Small intestine (tissue), 7 donors: ENCODE results near the gene DOCK2. TPM values are rescaled to one million over a fixed set of nuclear protein-coding genes. Genes with fewer than 3 reads are reported as not detected.

ENCODE experiments used
- DNase-seq, 2 donors: peaks; one replicate each; pipeline versions ENCODE4 v3.0.0 to v3.0.0-alpha.2; 2013
- FAIRE-seq: peaks from 2 replicates; lab custom pipeline; 2012; peaks lifted over from hg19 to GRCh38; lab: Jason Lieb, UNC
- H3K27ac ChIP-seq, 3 donors: one replicate each; pipeline ENCODE4 v1.5.1; 2013; ENCODE audit warnings: low read length in 2 of 3, mild to moderate bottlenecking in 2 of 3, control low read depth in 1 of 3, inconsistent platforms in 1 of 3, low read depth in 1 of 3, moderate library complexity in 1 of 3
- H3K27me3 ChIP-seq, 3 donors: one replicate each; pipeline ENCODE4 v1.6.1; 2013; ENCODE audit warnings: low read length in 3 of 3, inconsistent platforms in 1 of 3; ENCODE audit not compliant: control insufficient read depth in 3 of 3, insufficient read depth in 3 of 3
- H3K36me3 ChIP-seq, 3 donors: one replicate each; pipeline ENCODE4 v1.6.1; 2013; ENCODE audit warnings: low read length in 3 of 3, inconsistent platforms in 1 of 3, low read depth in 1 of 3, mild to moderate bottlenecking in 1 of 3, moderate library complexity in 1 of 3; ENCODE audit not compliant: control insufficient read depth in 3 of 3, insufficient read depth in 2 of 3
- H3K4me1 ChIP-seq, 3 donors: one replicate each; pipeline ENCODE4 v1.6.1; 2013; ENCODE audit warnings: low read length in 2 of 3, inconsistent platforms in 1 of 3, low read depth in 1 of 3, mild to moderate bottlenecking in 1 of 3, moderate library complexity in 1 of 3; ENCODE audit not compliant: control insufficient read depth in 3 of 3, insufficient read depth in 2 of 3
- H3K4me3 ChIP-seq, 3 donors: one replicate each; pipeline ENCODE4 v1.5.1; 2013; ENCODE audit warnings: low read length in 3 of 3, control low read depth in 1 of 3, inconsistent platforms in 1 of 3, low read depth in 1 of 3, mild to moderate bottlenecking in 1 of 3, moderate library complexity in 1 of 3
- H3K9me3 ChIP-seq, 2 donors: one replicate each; pipeline ENCODE4 v1.6.1; 2013; ENCODE audit warnings: low read depth in 1 of 2, low read length in 1 of 2; ENCODE audit not compliant: control insufficient read depth in 2 of 2, insufficient read depth in 1 of 2
- WGBS, 3 donors: extraction: QIAGEN DNeasy Blood & Tissue Kit; methylation state at CpG; one replicate each; pipeline ENCODE4 v1.1.7; 2013; 5-methylcytosine and 5-hydroxymethylcytosine counted together
- polyA plus RNA-seq, 4 donors: library from polyadenylated mRNA; stranded (reverse) in 3 of 4; unstranded in 1 of 4; fragments of 200-250 nt in 3 of 4; fragments of 120-200 nt in 1 of 4; gene quantifications; one replicate each; pipeline versions ENCODE4 v1.2.1 to v1.2.3, GENCODE V29; 2013
- donor health status: healthy with polysubstance abuse.
- donor health status: control.
- donor health status: control.
- donor health status: Bipolar disorder and iron deficiency.
- donor health status: healthy.

Gene DOCK2
- polyA plus RNA-seq, 4 donors, result 1.3 to 5.9 (median 3.0) TPM

GRCh38 chr5:169810524-169810923 lies 173.4 kb downstream of the DOCK2 start:
- Histone ChIP-seq H3K27ac (no peak overlapping the region), H3K36me3 (no peaks in the 10 kb centered on the region), H3K4me1 (no peaks in the 10 kb centered on the region), H3K9me3 (no peaks in the 10 kb centered on the region), H3K27me3 (no peaks in the 10 kb centered on the region), H3K4me3 (no peak overlapping the region)
- WGBS, 3 donors, result 78 to 93% (median 87%) methylated on average over 5 of the region's 5 CpGs
- FAIRE-seq (no peak), DNase-seq (no peak)

- no peak overlapping the region for H3K27ac ChIP-seq
- no peaks in the 10 kb centered on the region for H3K27me3 ChIP-seq
- FAIRE-seq, result no peak
- no peaks in the 10 kb centered on the region for H3K36me3 ChIP-seq
- 79 to 95% (median 85%) methylated on average over 5 of the region's 5 CpGs for WGBS, 3 donors
- H3K4me3 ChIP-seq, result no peak overlapping the region
- H3K9me3 ChIP-seq, result no peaks in the 10 kb centered on the region
- DNase-seq, result no peak
- H3K4me1 ChIP-seq, result no peaks in the 10 kb centered on the region
Observed at GRCh38 chr5:169811023-169811422, 173.9 kb downstream of the DOCK2 start.

GRCh38 chr5:169811680-169812079 lies 174.6 kb downstream of the DOCK2 start:
- 67 to 84% (median 75%) methylated on average over 5 of the region's 5 CpGs for WGBS, 3 donors
- Histone ChIP-seq H3K27ac (no peak overlapping the region), H3K4me3 (no peak overlapping the region), H3K4me1 (no peaks in the 10 kb centered on the region), H3K9me3 (no peaks in the 10 kb centered on the region), H3K27me3 (no peaks in the 10 kb centered on the region), H3K36me3 (no peaks in the 10 kb centered on the region)
- FAIRE-seq (no peak), DNase-seq (no peak)

- Histone ChIP-seq H3K9me3 (no peaks in the 10 kb centered on the region), H3K27ac (no peak overlapping the region), H3K4me3 (no peak overlapping the region), H3K4me1 (no peaks in the 10 kb centered on the region), H3K27me3 (no peaks in the 10 kb centered on the region), H3K36me3 (no peaks in the 10 kb centered on the region)
- DNase-seq (no peak), FAIRE-seq (no peak)
- WGBS, 3 donors, result 79 to 92% (median 82%) methylated on average over 6 of the region's 6 CpGs
Observed at GRCh38 chr5:169812786-169813185, 175.7 kb downstream of the DOCK2 start.

- H3K4me3 ChIP-seq, result no peak overlapping the region
- H3K4me1 ChIP-seq, result no peaks in the 10 kb centered on the region
- DNase-seq (no peak), FAIRE-seq (no peak)
- H3K36me3 ChIP-seq, result no peaks in the 10 kb centered on the region
- WGBS, 3 donors, result 79 to 91% (median 84%) methylated on average over 3 of the region's 3 CpGs
- no peaks in the 10 kb centered on the region for H3K27me3 ChIP-seq
- H3K27ac ChIP-seq, result no peak overlapping the region
- H3K9me3 ChIP-seq, result no peaks in the 10 kb centered on the region
Observed at GRCh38 chr5:169814045-169814444, 177.0 kb downstream of the DOCK2 start.

GRCh38 chr5:169814522-169814921 lies 177.4 kb downstream of the DOCK2 start:
- Histone ChIP-seq H3K4me1 (no peaks in the 10 kb centered on the region), H3K27ac (no peak overlapping the region), H3K4me3 (no peak overlapping the region), H3K36me3 (no peaks in the 10 kb centered on the region), H3K9me3 (no peaks in the 10 kb centered on the region), H3K27me3 (no peaks in the 10 kb centered on the region)
- FAIRE-seq (no peak), DNase-seq (no peak)
- WGBS, 3 donors, result 67 to 89% (median 85%) methylated on average over 1 of the region's 1 CpG

- Histone ChIP-seq H3K36me3 (no peaks in the 10 kb centered on the region), H3K4me3 (no peak overlapping the region), H3K27ac (no peak overlapping the region), H3K4me1 (no peaks in the 10 kb centered on the region), H3K9me3 (no peaks in the 10 kb centered on the region), H3K27me3 (no peaks in the 10 kb centered on the region)
- DNase-seq (no peak), FAIRE-seq (no peak)
- WGBS, 3 donors, result 83 to 89% (median 89%) methylated on average over 2 of the region's 2 CpGs
Observed at GRCh38 chr5:169817031-169817430, 180.0 kb downstream of the DOCK2 start.

GRCh38 chr5:169826618-169827017 lies 189.5 kb downstream of the DOCK2 start:
- H3K4me1 ChIP-seq, result no peaks in the 10 kb centered on the region
- H3K27me3 ChIP-seq, result no peaks in the 10 kb centered on the region
- H3K27ac ChIP-seq, result no peak overlapping the region
- FAIRE-seq (no peak), DNase-seq (no peak)
- WGBS, 3 donors, result 69 to 74% (median 72%) methylated on average over 5 of the region's 5 CpGs
- H3K4me3 ChIP-seq, result no peak overlapping the region
- no peaks in the 10 kb centered on the region for H3K9me3 ChIP-seq
- no peaks in the 10 kb centered on the region for H3K36me3 ChIP-seq

GRCh38 chr5:169827769-169828168 lies 190.7 kb downstream of the DOCK2 start:
- DNase-seq (no peak), FAIRE-seq (no peak)
- WGBS, 3 donors, result 68 to 85% (median 79%) methylated on average over 3 of the region's 3 CpGs

More at GRCh38 chr5:169827769-169828168, 190.7 kb downstream of the DOCK2 start:
- no peak overlapping the region for H3K4me3 ChIP-seq
- no peaks in the 10 kb centered on the region for H3K27me3 ChIP-seq
- no peaks in the 10 kb centered on the region for H3K36me3 ChIP-seq
- no peaks in the 10 kb centered on the region for H3K9me3 ChIP-seq
- H3K27ac ChIP-seq, result no peak overlapping the region
- H3K4me1 ChIP-seq, result no peaks in the 10 kb centered on the region
